Body of pancreas (tissue), 4 donors: Measurements from ENCODE around the gene HDGFL3. TPM values are rescaled to one million over a fixed set of nuclear protein-coding genes. Genes with fewer than 3 reads are reported as not detected.

ENCODE experiments used
- ATAC-seq: fragments of 150-250 bp; one replicate; pipeline ENCODE4 v1.9.1; 2016
- DNase-seq, 4 donors: peaks; one replicate each; pipeline ENCODE4 v3.0.0-alpha.2; 2019
- H3K27ac ChIP-seq, 4 donors: fragments of 200-600 bp; sonication (generic); 1 replicate in 3 of 4; 2 replicates in 1 of 4; pipeline versions ENCODE4 v1.5.1 to v1.6.1; 2016 to 2019; ENCODE audit warnings: mild to moderate bottlenecking in 1 of 4, mixed read lengths in 1 of 4, moderate library complexity in 1 of 4
- H3K27me3 ChIP-seq, 2 donors: fragments of 200-600 bp; sonication (generic); one replicate each; pipeline ENCODE4 v1.6.0; 2016; ENCODE audit warnings: mild to moderate bottlenecking in 1 of 2
- H3K36me3 ChIP-seq, 2 donors: fragments of 200-600 bp; sonication (generic); replicated peaks in 1 of 2; 2 replicates each; pipeline ENCODE4 v1.5.1; 2016; ENCODE audit warnings: low read depth in 2 of 2; ENCODE audit not compliant: insufficient read depth in 1 of 2
- H3K4me1 ChIP-seq: fragments of 200-600 bp; sonication (generic); one replicate; pipeline ENCODE4 v1.6.0; 2016
- H3K4me3 ChIP-seq, 2 donors: fragments of 200-600 bp; sonication (generic); 1 replicate in 1 of 2; 2 replicates in 1 of 2; pipeline ENCODE4 v1.5.1; 2016 to 2019
- H3K9me3 ChIP-seq, 3 donors: fragments of 200-600 bp; sonication (generic); 1 replicate in 2 of 3; 2 replicates in 1 of 3; pipeline ENCODE4 v1.5.1; 2016
- CTCF ChIP-seq, 7 experiments: fragments of 450-650 bp in 4 of 7; fragments of 200-600 bp in 3 of 7; sonication (generic) in 3 of 7; IDR thresholded peaks; one replicate each; pipeline ENCODE4 v1.5.1; 2016 to 2019; ENCODE audit warnings: antibody characterized with exemption in 7 of 7
- POLR2A ChIP-seq, 3 donors: fragments of 450-650 bp; IDR thresholded peaks; one replicate each; pipeline ENCODE4 v1.6.1; 2016; ENCODE audit warnings: antibody characterized with exemption in 3 of 3, mild to moderate bottlenecking in 2 of 3
- WGBS, 2 donors: methylation state at CpG; one replicate each; pipeline ENCODE4 v1.1.5; 2017; 5-methylcytosine and 5-hydroxymethylcytosine counted together
- intact Hi-C: fragments of 100-400 bp; cut with DNase I; formaldehyde crosslinking; loops from one replicate; pipeline ENCODE4 v1.15.1; 2023
- total RNA-seq, 2 donors: library from RNA; depleted of rRNA; stranded (reverse); fragments of >200 nt; gene quantifications; one replicate each; pipeline ENCODE4 v1.1.0, GENCODE V29; 2016

The HDGFL3 gene
- total RNA-seq, 2 donors from 2014 or later: 10.4 to 22.7 TPM

DNA sequence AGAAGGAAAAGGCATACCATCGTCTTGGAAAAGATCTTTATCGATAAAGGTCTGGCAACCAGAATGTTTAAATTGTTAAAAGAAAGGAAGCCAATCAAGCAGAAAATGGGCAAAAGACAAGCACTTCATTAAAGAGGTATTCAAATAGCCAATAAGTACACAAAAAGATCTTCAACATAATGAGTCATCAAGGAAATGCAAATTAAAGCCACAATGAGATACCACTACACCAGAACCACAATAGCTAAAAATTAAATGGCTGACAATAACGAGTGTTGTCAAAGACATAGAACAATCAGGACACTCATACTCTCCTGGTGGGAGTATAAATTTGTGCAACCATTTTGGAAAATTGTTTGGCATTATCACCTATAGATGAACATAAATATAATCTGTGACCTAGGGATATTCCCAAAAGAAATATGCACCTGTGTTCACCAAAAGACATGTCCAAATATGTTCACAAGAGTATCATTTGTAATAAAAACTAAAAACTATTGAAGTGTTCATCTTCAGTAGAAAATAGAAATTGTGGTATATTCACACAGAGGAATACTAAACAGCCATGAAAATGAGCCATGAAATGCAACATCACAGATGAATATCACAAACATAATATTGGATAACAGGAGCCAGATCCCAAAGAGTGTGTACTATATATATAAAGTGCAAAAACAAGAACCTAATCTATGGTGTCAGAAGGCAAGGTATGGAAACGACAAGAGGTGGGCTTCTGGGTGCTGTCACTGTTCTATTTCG lies 126.2 kb downstream of the HDGFL3 start:
- WGBS, 2 donors: 59 to 67% methylated on average over 5 of the region's 5 CpGs

DNA sequence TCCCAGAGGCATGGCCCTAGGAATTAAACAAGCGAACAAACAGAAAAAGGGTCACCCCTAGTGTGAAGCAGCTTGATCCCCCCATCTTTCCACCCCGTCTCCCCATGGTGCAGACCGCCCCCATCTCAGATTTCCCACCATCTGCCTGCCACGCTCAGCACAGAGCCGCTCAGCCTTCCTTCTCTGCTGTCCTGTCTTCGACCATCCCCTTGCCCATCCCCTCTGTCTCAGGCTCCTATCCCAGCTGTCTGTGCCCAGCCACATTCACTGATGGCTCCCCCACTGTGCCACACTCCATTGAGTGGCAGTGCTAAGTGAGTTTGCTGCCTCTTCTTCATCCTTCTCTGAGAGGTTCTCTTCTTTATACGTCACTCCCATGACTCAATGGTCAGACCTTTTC lies 128.9 kb downstream of the HDGFL3 start:
- Histone ChIP-seq H3K9me3 (no peaks in the 10 kb centered on the region), H3K4me3 (no peak overlapping the region), H3K36me3 (no peaks in the 10 kb centered on the region), H3K4me1 (no peaks in the 10 kb centered on the region), H3K27me3 (no peaks in the 10 kb centered on the region), H3K27ac (no peak overlapping the region)
- no peak for ATAC-seq
- intact Hi-C loops: no loop called here
- DNase-seq: no peak
- TF ChIP-seq POLR2A (IDR thresholded peaks at IDR 0.05) (no peak), CTCF (IDR thresholded peaks at IDR 0.05) (no peak)
- WGBS, 2 donors: 53 to 59% methylated on average over 7 of the region's 7 CpGs

More for the DNA sequence above, 126.2 kb downstream of the HDGFL3 start:
- no peaks in the 10 kb centered on the region for H3K27me3 ChIP-seq
- no peaks in the 10 kb centered on the region for H3K9me3 ChIP-seq
- H3K36me3 ChIP-seq: no peaks in the 10 kb centered on the region
- no peak for DNase-seq
- intact Hi-C loops: no loop called here
- TF ChIP-seq CTCF (IDR thresholded peaks at IDR 0.05): no peak
- no peak for TF ChIP-seq POLR2A (IDR thresholded peaks at IDR 0.05)
- H3K4me3 ChIP-seq: no peak overlapping the region
- ATAC-seq: no peak
- no peaks in the 10 kb centered on the region for H3K4me1 ChIP-seq
- no peak overlapping the region for H3K27ac ChIP-seq

Other genes starting within 250 kb of the HDGFL3 start
- gene RAMAC, start 221.6 kb downstream of the HDGFL3 start, total RNA-seq: 10 to 100 TPM in 1 of 2 donors, 1 to 10 TPM in 1; 9.1 to 12.2 TPM
- gene C15orf40, start 196.2 kb downstream of the HDGFL3 start, total RNA-seq: 1 to 10 TPM; 9.3 to 9.6 TPM
- 10 to 100 TPM; 24.4 to 37.9 TPM for gene BTBD1, start 140.6 kb downstream of the HDGFL3 start, total RNA-seq
- gene TM6SF1, start 100.2 kb downstream of the HDGFL3 start, total RNA-seq: 1 to 10 TPM; 1.8 to 2.3 TPM
- under 1 TPM in 1 of 2 donors, not detected in 1; 0.26 TPM for gene BNC1, start 76.8 kb upstream of the HDGFL3 start, total RNA-seq
- 1 to 10 TPM in 1 of 2 donors, not detected in 1; 2.3 TPM for gene SH3GL3, start 239.5 kb upstream of the HDGFL3 start, total RNA-seq